Measurements from ENCODE around the gene ANKRD36B.
"Not testable (repeated sequence)": the region's sequence is repeated elsewhere in the genome, so short reads cannot be mapped to it uniquely, and the experiment has no call there.

The ANKRD36B gene

DNA sequence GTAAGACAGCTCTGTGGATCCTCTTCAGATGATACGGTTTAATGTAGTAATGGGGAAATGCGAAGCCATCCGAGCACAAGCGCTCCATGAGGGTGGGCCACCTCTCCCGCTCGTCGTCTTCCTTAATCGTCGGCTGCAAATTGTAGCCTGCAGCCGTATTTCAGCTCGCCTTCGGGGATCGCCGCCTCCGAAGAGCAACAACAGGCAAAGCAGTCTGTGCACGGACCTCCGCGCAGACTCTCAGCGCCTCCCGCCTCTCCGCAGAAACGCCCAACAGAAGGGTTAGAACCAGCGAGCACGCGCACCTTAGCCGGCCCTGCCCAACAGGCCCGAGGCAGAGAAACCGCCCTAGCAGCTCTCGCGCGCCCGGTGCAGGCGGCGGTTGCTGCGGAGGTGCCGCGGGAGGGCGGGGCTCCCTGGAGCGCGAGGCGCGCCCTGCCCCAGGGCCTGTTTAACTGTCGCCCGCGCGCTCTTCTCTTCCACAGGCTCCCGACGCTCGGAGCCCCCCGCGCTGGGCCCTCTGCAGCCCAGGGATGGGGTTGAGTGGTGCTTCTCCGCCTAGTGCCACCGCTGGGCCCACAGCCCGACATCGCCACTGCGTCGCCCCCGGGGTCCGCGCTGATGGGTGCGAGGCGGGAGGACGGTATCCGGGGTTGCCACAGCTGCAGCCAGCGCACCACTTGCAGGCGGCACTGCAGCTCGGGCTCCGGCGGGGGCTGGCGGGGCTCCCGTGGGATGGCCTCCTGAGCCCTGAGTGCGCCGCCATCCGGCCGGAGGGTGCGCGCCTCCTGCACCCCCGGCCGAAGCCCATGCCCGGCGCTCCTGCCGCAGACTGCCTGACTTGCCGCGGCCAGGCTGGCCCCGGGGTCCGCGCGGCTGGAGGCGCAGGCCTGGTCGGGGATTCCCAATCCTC is at the start of gene ANKRD36B:
Gene ANKRD36B (minus strand): TSS at position 280 of the 913 bp plus-strand sequence. CDS start 192 bp downstream, at position 88.
- peak; percentile 20 for DNase-seq (ENCODE audit: low spot score)

DNA sequence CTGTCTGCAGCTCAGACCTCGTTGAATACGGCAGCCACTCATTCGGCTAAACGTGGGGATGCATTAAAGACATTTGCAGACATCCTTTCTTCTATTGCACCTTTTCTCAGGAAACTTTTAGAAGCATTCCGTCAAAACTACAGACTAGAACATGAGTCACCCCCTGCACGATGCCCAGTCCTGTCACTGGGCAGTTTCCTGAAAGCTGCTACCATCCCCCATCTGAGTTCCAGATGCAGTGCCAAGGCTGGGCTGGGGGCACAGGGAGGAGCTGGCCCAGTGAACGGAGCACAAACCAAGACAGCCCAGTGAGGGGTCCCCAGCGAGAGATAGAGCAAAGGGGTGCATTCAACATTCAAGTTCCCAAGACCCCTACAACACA is 36.4 kb upstream of the ANKRD36B start:
- not testable (repeated sequence) for DNase-seq (ENCODE audit: low spot score)

DNA sequence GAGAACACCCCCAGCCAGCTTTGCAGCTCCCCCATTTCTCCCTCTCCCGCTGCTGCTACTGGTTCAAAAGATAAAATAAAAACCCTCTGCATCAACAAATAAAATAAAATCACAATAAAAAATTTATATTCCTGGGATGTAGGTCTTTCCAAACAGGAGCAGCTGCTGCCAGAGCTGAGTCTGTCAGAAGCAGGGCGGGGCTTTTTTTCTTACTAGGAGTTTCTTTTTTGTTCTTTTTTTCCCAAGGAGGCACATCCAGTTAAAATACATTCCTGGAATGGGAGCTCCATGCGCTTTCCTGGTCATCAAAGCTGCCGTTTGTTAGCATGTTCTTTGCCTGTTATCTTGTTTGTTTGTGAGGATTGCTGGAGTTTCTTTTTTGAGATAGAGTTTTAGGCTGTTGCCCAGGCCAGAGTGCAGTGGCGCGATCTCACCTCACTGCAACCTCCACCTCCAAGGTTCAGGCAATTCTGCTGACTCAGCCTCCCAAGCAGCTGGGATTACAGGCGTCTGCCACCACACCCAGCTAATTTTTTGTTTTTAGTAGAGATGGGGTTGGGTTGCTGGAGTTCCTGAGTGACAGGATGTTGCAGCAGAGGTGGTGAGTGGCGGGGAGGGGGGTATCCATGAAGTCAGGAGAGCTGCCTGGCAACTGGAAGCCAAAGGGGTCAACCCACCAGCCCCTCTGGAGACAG is 35.8 kb upstream of the ANKRD36B start:
- DNase-seq (ENCODE audit: low spot score) = not testable (repeated sequence)

DNA sequence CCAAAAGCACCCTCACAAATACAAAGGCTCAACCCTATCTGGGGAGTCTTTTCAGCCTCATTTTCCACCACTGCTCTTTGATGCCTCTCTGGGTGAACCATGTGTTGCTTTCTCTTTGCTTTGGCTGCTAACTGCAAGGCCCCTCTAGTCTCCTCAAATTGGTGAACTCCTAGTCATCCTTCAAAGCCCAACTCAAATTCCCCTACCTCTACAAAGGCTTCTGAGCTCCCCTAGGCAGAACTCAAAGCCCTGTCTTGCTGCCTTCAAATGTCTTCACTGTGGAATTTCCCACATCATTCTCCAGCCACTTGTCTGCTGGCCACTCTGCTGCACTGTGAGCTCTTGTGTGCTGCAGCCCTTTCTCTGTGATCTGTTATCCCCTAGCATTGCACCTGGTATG is 33.3 kb upstream of the ANKRD36B start:
- DNase-seq (ENCODE audit: low spot score) = not testable (repeated sequence)

DNA sequence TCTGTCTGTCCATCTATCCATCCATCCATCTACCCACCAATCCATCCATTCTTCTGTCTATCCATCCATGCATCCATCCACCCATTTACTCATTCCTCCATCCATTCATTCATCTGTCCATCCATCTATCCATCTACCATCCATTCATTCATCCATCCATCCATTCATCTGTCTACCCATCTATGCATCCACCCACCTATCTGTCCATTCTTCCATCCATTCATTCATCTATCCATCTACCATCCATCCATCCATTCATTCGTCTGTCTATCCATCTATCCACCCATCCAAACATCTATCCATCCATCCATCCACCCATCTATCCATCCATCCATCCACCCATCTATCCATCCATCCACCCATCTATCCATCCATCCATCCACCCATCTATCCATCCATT is 30.8 kb upstream of the ANKRD36B start:
- not testable (repeated sequence) for DNase-seq (ENCODE audit: low spot score)

DNA sequence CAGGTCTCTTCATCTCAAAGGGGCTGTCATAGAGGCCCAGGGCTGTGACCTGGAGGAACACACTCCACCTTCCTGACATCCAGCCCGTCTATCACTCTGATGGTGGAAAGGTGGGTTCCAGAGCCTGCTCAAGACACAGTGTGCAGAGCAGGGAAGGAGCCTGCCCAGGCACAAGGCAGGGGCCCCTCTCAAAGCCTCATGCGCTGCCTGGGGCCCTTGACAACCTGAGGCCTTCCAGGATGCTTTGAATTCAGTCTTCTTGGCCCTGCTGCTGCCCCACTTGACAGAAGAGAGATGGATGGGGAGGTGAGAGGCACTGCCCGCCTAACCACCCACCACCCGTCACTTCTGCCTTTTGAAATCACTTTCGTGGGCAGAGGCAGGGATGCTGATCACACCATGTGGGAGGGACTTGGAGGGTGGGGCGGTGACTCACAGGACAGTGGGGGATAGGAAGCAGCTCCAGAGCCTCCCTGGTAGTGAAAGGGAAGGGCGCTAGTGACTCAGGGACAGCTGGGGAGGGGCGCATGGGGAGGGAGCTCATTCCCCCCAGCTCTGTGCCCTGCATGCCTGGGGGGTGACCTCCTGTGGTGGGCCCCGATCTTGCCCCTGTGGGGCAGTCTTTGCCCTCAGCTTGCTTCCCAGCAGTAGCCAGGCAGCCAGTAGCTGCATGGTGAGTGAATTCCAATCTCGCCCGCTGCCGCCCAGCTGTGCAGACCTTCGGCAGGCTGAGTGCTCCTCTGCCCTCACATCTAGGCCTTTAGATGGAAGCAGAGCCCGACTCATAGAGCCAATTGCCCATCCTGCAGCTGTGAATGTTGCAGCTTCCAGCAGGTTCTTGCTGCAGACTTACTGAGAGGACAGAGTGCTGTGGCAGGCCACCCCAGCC is 29.5 kb upstream of the ANKRD36B start:
- DNase-seq (ENCODE audit: low spot score) = not testable (repeated sequence)

DNA sequence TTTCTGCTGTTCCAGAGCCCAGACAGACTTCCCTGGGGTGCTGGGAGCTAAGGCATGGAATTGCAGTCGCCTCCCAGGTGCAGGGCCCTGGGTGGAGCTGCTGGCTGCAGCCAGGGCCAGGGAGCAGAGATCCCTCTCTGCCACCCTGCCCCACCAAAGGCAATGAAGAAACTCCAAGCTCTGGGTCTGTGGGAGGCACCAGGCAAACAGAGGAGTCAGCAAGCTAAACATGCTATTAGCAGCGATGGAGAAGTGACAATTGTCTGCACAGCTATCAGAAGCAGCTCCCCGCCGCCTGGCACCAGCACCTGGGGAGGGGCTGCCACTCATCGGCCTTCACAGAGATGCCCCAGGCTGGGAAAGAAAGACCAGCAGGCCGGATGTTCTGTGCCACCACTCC is 28.2 kb upstream of the ANKRD36B start:
- no peak for DNase-seq (ENCODE audit: low spot score)

DNA sequence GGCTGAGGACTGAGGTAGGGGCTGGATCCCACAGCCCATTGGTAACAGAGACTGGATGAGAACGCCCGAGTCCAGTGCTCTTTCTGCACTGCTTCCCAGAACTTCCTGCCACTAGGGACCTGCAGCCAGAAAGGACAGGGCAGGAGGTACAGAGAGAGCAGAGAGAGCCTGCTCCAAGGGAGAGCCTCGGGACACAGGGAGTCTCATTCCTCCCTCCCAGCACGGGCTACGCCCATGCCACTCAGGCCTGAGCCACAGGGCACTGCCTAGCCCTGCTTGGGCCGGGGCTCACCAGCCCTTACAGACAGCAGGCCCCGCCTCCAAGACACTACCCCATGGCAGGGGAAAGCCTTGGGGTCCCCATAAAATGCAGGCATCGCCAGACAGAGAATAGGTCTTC is 26.1 kb upstream of the ANKRD36B start:
- not testable (repeated sequence) for DNase-seq (ENCODE audit: low spot score)

DNA sequence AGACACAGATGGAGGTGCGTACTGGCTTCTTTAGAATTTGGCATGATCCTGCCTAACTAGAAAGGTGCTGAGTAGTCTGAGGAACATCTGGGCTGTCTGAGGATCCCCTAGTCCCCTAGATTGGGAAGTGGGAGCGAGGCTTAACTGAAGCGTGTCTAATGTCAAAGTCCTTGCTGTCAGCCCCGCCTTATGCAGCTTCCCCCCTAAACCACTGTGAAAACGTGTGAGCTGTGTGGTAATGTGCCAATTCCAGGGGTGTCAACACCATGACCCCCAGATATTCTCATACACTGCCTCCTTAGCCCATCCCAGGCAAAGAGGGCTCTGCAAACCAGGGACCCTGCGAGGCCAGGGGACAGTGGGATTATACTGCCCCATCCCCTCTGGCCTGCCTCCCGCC is 22.2 kb upstream of the ANKRD36B start:
- DNase-seq (ENCODE audit: low spot score) = not testable (repeated sequence)

DNA sequence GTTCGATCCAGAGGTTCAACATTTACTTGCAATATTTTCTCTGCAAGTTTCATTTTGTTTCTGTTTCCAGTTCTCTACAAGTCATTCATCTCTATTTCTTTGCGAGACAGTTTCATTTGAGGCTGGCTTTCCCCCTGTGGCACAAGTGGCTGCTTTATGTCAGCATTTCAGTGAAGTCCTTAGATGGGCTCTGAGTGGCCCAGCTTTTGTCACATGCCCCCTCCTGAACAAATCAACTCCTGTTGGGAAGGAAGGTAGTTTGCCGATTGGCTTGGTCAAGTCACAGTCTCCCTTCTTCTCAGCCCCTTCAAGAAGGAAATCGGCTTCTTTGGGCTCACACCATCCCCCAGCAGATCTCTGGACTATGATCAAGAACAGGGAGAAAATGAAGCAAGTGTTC is 19.1 kb upstream of the ANKRD36B start:
- not testable (repeated sequence) for DNase-seq (ENCODE audit: low spot score)

DNA sequence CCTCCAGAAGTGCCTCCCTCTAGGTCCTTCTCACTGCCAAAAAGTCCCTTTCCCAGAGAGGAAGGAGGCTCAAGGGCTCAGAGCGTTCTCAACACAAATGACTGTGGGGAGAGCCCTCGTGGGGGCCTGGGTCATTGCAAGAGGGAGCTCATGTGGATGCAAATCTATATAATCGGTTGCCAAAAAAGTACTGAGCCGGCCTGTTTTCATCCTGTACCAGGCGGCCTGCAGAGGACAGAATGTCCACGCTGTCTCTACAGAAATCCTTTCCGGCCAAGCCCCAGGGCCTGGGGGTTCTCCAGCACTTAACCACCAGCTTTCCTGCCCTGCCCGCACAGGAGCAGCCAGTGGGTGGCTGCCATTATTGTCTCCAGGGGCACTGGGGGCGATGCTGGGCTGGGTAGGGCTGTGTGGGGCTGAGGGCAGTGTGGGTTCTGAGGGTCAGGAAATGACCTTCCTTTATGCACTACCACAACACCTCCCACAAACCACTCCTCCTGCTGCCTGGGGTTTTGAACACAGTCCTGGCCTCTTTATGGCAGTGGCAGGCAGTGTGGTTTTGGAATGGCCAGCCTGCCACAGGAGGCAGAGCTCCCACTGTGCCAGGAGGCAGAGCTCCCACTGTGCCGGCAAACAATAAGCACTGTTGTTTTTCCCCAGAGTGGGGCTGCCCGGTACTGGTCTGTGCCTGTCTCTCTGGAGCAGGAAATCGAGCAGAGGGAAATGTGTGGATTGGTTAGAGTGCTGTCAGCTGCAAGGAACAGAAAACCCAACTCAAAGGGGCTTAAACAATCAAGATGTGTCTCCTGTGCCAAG is 16.1 kb upstream of the ANKRD36B start:
- not testable (repeated sequence) for DNase-seq (ENCODE audit: low spot score)

DNA sequence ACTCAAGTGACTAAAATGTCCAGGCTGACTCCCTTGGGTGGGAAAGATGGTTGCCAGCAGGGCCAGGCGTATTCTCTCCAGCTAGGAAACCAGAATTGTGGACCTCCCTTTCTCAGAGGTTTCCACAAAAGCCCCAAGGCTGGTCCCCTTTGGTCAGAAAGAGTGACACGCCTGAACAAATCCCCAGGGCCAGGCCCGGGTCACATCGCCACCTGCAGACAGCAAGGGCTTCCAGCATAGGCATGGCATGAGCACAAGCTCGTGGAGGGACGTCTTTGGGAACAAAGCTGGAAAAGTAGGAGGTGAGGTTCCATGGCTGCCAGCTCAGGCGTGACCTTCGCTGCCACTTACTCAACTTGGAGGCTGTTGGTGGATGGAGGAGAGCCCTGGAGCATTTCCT is 15.4 kb upstream of the ANKRD36B start:
- DNase-seq (ENCODE audit: low spot score) = not testable (repeated sequence)

DNA sequence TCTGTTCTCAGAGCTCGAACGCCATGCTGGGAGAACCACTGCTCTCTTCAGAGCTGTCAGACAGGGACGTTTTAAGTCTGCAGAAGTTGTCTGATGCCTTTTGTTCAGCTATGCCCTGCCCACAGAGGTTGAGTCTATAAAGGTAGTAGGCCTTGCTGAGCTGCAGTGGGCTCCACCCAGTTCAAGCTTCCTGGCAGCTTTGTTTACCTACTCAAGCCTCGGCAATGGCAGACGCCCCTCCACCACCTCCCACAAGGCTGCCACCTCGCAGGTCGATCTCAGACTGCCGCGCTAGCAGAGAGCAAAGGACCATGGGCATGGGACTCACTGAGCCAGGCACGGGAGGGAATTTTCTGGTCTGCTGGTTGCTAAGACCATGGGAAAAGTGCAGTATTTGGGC is 11.9 kb upstream of the ANKRD36B start:
- not testable (repeated sequence) for DNase-seq (ENCODE audit: low spot score)

DNA sequence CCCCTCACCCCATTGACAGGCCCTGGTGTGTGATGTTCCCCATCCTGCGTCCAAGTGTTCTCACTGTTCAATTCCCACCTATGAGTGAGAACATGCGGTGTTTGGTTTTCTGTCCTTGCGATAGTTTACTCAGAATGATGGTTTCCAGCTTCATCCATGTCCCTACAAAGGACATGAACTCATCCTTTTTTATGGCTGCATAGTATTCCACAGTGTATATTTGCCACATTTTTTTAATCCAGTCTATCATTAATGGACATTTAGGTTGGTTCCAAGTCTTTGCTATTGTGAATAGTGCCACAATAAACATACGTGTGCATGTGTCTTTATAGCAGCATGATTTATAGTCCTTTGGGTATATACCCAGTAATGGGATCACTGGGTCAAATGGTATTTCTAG is 6.5 kb upstream of the ANKRD36B start:
- DNase-seq (ENCODE audit: low spot score) = not testable (repeated sequence)

DNA sequence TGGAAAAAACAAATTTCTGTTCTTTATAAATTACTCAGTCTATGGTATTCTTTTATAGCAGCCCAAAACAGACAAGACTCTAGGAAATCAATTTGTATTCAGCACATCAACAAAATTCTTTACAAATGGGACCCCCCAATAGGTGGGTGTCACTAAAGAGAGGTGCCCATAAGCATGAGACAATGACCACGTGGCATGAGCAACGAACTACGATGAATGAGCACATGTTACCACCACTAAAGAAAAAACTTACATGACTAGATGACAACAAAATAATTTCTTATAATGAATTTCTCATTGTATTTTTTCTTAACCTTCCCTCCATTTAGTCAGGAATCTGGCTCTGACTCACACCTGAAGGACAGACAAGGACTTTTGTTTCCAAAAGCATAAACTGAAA is 3.8 kb upstream of the ANKRD36B start:
- not testable (repeated sequence) for DNase-seq (ENCODE audit: low spot score)

DNA sequence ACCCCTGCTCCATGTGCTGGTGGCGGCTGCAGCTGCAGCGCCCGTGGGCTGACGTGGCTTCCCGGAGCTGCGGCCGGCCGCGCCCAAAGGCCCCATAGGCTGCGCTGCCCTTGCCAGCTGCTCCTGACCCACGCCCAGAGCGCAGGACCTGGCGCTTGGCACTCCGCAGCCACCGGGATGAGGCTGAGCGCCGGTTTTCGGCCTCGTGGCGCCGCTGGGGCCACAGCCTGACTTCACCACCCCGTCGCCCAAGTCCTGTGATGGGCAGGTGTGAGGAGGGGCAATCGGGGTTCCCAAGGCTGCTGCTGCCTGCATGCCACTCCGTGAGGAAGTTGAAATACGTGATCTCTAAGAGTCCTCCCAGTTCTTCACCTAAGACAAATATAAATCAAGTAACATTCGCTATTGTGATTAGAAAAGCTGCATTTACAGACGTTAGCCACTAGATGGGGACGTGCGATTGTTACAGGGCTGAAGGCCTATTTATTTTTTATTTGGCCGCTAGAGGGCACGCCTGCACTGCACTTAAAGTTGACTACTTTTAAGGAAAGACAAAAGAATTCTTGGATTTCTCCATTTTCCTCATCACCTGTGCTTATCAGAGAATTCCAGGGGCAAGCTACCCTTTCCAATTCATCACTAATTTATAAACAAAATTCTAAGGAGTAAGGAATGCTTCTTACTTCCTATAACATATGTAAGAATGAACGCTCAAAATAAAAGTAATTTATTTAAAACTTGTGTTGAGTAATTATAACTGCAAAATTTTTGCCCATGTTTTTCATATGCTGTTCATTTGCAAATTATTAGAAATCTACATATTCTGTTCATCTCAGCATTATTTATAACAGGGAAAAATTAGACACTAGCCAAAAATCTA is 1.1 kb upstream of the ANKRD36B start:
- peak; percentile 63 for DNase-seq (ENCODE audit: low spot score)

DNA sequence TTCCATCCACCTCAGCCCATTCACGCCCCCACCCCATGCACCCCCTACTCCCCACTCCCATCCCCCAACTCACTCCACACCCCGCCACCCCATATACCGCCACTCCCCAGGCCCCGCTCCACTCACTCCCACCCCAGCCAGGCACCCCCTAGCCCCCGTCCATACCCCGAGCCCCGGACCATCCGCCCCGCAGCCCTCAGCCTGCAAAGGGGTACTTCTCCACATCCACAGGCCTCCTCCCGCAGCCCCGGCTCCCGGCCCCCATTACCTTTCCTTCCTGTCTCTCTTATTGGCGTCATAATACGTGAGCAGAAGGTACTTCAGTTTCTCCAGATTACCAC is 450 bp downstream of the ANKRD36B start:
- DNase-seq (ENCODE audit: low spot score) = not testable (repeated sequence)

DNA sequence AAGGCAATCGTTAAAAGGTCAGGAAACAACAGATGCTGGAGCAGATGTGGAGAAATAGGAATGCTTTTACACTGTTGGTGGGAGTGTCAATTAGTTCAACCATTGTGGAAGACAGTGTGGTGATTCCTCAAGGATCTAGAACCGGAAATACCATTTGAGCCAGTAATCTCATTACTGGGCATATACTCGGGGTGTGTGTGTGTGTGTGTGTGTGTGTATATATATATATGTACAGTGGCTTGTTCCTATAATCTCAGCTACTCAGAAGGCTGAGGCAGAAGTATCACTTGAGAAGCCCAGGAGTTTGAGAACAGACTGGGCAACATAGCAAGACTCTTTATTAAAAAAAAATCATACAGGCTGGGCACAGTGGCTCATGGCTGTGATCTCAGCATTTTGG is 24.0 kb downstream of the ANKRD36B start:
- not testable (repeated sequence) for DNase-seq (ENCODE audit: low spot score)

DNA sequence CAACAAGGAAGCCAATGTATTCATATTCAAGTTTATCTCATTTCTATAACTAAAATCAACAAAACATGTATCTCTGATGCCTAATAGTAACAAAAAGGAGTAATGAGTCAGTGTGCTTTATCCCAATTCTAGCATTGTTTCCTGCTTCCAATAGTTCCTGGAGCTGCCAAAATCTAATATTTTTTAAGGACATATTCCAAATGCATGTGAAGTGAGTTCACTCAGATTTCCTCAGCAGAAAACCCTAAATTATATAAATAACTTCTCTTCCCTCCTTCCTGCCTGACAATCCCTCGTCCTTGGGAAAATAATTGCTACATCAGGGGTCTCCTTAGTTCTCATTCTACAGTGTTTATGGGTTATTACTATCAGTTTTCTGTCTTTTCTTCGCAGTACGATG is 37.3 kb downstream of the ANKRD36B start:
- DNase-seq (ENCODE audit: low spot score) = not testable (repeated sequence)

DNA sequence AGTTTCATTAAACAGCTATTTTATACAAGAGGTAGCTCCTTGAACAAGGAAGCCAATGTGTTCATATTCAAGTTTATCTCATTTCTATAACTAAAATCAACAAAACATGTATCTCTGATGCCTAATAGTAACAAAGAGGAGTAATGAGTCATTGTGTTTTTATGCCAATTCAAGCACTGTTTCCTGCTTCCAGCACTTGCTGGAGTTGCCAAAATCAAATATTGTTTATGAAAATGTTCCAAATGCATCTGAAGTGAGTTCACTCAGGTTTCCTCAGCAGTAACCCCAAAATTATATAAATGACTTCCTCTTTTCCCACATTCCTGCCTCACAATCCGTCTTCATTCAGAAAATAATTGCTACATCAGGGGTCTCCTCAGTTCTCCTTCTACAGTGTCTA is 39.2 kb downstream of the ANKRD36B start:
- not testable (repeated sequence) for DNase-seq (ENCODE audit: low spot score)
